GM10847 (cell line): ENCODE measurements around the gene MCM7.

ENCODE experiments used
- POLR2A ChIP-seq: IDR thresholded peaks from 2 replicates; pipeline ENCODE4 v1.6.1; 2011; ENCODE audit not compliant: insufficient read length; ENCODE audit errors: extremely low read depth

Gene MCM7

GRCh38 chr7:100126239-100126930 lies 25.2 kb upstream of the MCM7 start:
- no peak for TF ChIP-seq POLR2A

- TF ChIP-seq POLR2A = no peak
These were observed 23.4 kb upstream of the MCM7 start for GRCh38 chr7:100124301-100125230.

GRCh38 chr7:100122568-100122967 lies 21.4 kb upstream of the MCM7 start:
- TF ChIP-seq POLR2A = no peak

- no peak for TF ChIP-seq POLR2A
These were observed 20.9 kb upstream of the MCM7 start for GRCh38 chr7:100122067-100122466.

GRCh38 chr7:100120733-100121036 lies 19.5 kb upstream of the MCM7 start:
- no peak for TF ChIP-seq POLR2A

GRCh38 chr7:100119970-100120732 lies 19.0 kb upstream of the MCM7 start:
- TF ChIP-seq POLR2A = no peak

- TF ChIP-seq POLR2A = peak; percentile 64
These were observed 18.1 kb upstream of the MCM7 start, which contains the start of the genes CNPY4 and TAF6 for GRCh38 chr7:100119072-100119969. Gene CNPY4 (plus strand): TSS chr7:100119634. CDS start chr7:100119745, 111 bp downstream. Gene TAF6 (minus strand): TSS chr7:100119358. CDS start chr7:100114209, 5,149 bp downstream.

GRCh38 chr7:100118388-100119071 lies 17.3 kb upstream of the MCM7 start:
- TF ChIP-seq POLR2A = no peak

- TF ChIP-seq POLR2A = no peak
These were observed 13.8 kb upstream of the MCM7 start for GRCh38 chr7:100115026-100115425.

- no peak for TF ChIP-seq POLR2A
These were observed 10.7 kb upstream of the MCM7 start for GRCh38 chr7:100111914-100112313.

- TF ChIP-seq POLR2A = no peak
These were observed 10.0 kb upstream of the MCM7 start for GRCh38 chr7:100111156-100111555.

GRCh38 chr7:100109521-100110163 lies 8.4 kb upstream of the MCM7 start:
- no peak for TF ChIP-seq POLR2A

GRCh38 chr7:100107890-100108289 lies 6.7 kb upstream of the MCM7 start:
- TF ChIP-seq POLR2A = no peak
